PC-9 (cell line): ENCODE results near the gene NGB. TPM values are rescaled to one million over a fixed set of nuclear protein-coding genes. Genes with fewer than 3 reads are reported as not detected.

Source experiments
- BruUV-seq: library from RNA; stranded (reverse); fragments of 400-500 nt; replicated peaks from 2 replicates; lab custom pipeline; 2021; lab: Mats Ljungman, UMichigan
- CTCF ChIA-PET: fragments of 300-600 bp; sonication (Branson Sonifier 250); formaldehyde crosslinking; loops from one replicate; lab custom pipeline; 2022; ENCODE audit warnings: antibody characterized with exemption; lab: Charles Lee
- POLR2A ChIA-PET: fragments of 300-600 bp; sonication (Branson Sonifier 250); formaldehyde crosslinking; loops from one replicate; lab custom pipeline; 2022; ENCODE audit warnings: antibody characterized with exemption; ENCODE audit not compliant: unreplicated experiment; lab: Charles Lee
- DNase-seq, 2 experiments: peaks; one replicate each; pipeline versions ENCODE4 v3.0.0 to v3.0.0-alpha.2; 2015 to 2022; ENCODE audit warnings: mixed read lengths in 1 of 2
- H2AFZ ChIP-seq: fragments of 200-600 bp; sonication (generic); 2 replicates; pipeline ENCODE4 v1.8.1; 2017; ENCODE audit warnings: antibody characterized with exemption
- H3F3A ChIP-seq: fragments of 200-600 bp; sonication (generic); 2 replicates; pipeline ENCODE4 v1.8.1; 2017; ENCODE audit warnings: antibody characterized with exemption, mild to moderate bottlenecking, low read depth; ENCODE audit not compliant: insufficient read depth
- H3K27ac ChIP-seq: fragments of 200-600 bp; sonication (generic); 2 replicates; pipeline ENCODE4 v1.6.1; 2016; ENCODE audit warnings: mixed run types
- H3K27me3 ChIP-seq: fragments of 200-600 bp; sonication (generic); 2 replicates; pipeline ENCODE4 v1.6.1; 2016; ENCODE audit warnings: low read depth, mixed run types; ENCODE audit not compliant: insufficient read depth
- H3K36me3 ChIP-seq: fragments of 200-600 bp; sonication (generic); 2 replicates; pipeline ENCODE4 v1.6.1; 2016; ENCODE audit warnings: low read depth, mixed run types
- H3K4me1 ChIP-seq: fragments of 200-600 bp; sonication (generic); replicated peaks from 2 replicates; pipeline ENCODE4 v1.6.1; 2016; ENCODE audit warnings: mixed run types; ENCODE audit not compliant: insufficient read depth
- H3K4me2 ChIP-seq: fragments of 200-600 bp; sonication (generic); 2 replicates; pipeline ENCODE4 v1.6.1; 2017; ENCODE audit warnings: mixed run types
- H3K4me3 ChIP-seq: fragments of 200-600 bp; sonication (generic); 2 replicates; pipeline ENCODE4 v1.6.1; 2016; ENCODE audit warnings: mixed run types
- H3K79me2 ChIP-seq: fragments of 200-600 bp; sonication (generic); 2 replicates; pipeline ENCODE4 v1.6.1; 2017; ENCODE audit warnings: low read depth, mixed run types
- H3K9me2 ChIP-seq: fragments of 200-600 bp; sonication (generic); 2 replicates; pipeline ENCODE4 v1.8.1; 2017; ENCODE audit warnings: mild to moderate bottlenecking; ENCODE audit not compliant: insufficient read depth
- H3K9me3 ChIP-seq: fragments of 200-600 bp; sonication (generic); 2 replicates; pipeline ENCODE4 v1.8.1; 2016; ENCODE audit warnings: low read depth; ENCODE audit not compliant: insufficient read depth
- H4K20me1 ChIP-seq: fragments of 200-600 bp; sonication (generic); 2 replicates; pipeline ENCODE4 v1.8.1; 2017; ENCODE audit not compliant: insufficient read depth
- EZH2 ChIP-seq: fragments of 200-600 bp; sonication (generic); IDR thresholded peaks from 2 replicates; pipeline ENCODE4 v1.8.0; 2017; ENCODE audit warnings: antibody characterized with exemption, low read depth
- intact Hi-C: fragments of 100-400 bp; cut with micrococcal nuclease; formaldehyde crosslinking; loops from one replicate; pipeline ENCODE4 v1.10.0; 2022; ENCODE audit not compliant: unreplicated experiment
- total RNA-seq: library from RNA; stranded (reverse); gene quantifications from 2 replicates; pipeline ENCODE4 v1.2.3, GENCODE V29; 2021
- TF ChIP-seq, protein P1 (sequence below): fragments of 200-600 bp; sonication (generic); conservative IDR thresholded peaks from 2 replicates; pipeline ENCODE4 v1.6.1; 2017; ENCODE audit warnings: mixed run types, antibody characterized with exemption, mild to moderate bottlenecking, moderate library complexity

NGB gene
- total RNA-seq, 1 experiment from 2014 or later = not detected

GRCh38 chr14:77303417-77304156 is 32.6 kb upstream of the NGB start:
- ChIA-PET POLR2A (interaction anchor here (0.6 to 1.0 kb wide), 7 partner anchors 12 to 217 kb away, joined by 3 to 13 read pairs (median 4); partner anchors contain the start of genes GSTZ1, POMT2, SAMD15 and TMED8), CTCF (interaction anchor here (0.6 to 5.8 kb wide), 6 partner anchors 12 to 312 kb away, joined by 3 to 51 read pairs (median 4); partner anchors contain the start of genes GSTZ1 and POMT2)
- peaks cover 22% of the 10 kb centered on the region for H3K36me3 ChIP-seq
- peak; percentile 75 to 99 for DNase-seq
- H3K9me2 ChIP-seq = no peaks in the 10 kb centered on the region
- peaks cover 32% of the 10 kb centered on the region for H3K4me1 ChIP-seq
- H2AFZ ChIP-seq = no peak overlapping the region
- no peaks in the 10 kb centered on the region for H3K79me2 ChIP-seq
- H3K4me2 ChIP-seq = peak overlapping the region; percentile 60
- no TSS peak for BruUV-seq
- H3K27ac ChIP-seq = peak overlapping the region; percentile 61
- H3K4me3 ChIP-seq = peak overlapping the region; percentile 3; the same call in 1 of the 2 replicates
- intact Hi-C loops = loop anchor here (1.0 to 5.0 kb wide), 5 partner anchors 17 to 431 kb away; partner anchors contain the start of genes AHSA1, ALKBH1, CIPC and GSTZ1
- TF ChIP-seq EZH2 = no peak
- TF ChIP-seq, protein P1, sequence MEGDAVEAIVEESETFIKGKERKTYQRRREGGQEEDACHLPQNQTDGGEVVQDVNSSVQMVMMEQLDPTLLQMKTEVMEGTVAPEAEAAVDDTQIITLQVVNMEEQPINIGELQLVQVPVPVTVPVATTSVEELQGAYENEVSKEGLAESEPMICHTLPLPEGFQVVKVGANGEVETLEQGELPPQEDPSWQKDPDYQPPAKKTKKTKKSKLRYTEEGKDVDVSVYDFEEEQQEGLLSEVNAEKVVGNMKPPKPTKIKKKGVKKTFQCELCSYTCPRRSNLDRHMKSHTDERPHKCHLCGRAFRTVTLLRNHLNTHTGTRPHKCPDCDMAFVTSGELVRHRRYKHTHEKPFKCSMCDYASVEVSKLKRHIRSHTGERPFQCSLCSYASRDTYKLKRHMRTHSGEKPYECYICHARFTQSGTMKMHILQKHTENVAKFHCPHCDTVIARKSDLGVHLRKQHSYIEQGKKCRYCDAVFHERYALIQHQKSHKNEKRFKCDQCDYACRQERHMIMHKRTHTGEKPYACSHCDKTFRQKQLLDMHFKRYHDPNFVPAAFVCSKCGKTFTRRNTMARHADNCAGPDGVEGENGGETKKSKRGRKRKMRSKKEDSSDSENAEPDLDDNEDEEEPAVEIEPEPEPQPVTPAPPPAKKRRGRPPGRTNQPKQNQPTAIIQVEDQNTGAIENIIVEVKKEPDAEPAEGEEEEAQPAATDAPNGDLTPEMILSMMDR = 0 out of 2 replicates have a peak, but pooled peaks have one; percentile 8
- no peaks in the 10 kb centered on the region; the same call in 1 of the 2 replicates for H4K20me1 ChIP-seq
- H3K27me3 ChIP-seq = no peaks in the 10 kb centered on the region
- no peaks in the 10 kb centered on the region for H3K9me3 ChIP-seq
- peaks cover 30% of the 10 kb centered on the region for H3F3A ChIP-seq

DNA sequence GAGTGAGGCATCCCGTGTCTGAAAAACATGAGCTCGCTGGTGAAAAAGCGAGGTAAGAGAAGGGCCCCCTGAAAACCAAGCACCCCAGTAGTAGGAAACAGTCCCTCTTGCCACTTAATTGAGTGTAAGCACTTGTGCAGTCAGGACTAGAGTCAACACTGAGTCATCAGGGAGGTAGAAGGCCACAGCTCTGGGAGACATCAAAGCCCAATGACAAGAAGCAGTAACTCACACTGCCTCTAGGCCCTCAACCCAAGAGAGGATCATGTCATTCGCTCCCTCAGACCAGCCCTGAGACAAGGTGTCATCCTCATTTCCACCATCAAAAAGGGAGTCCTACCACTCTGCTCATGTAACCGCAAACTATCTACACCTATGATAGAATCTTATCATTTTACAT is 31.9 kb upstream of the NGB start:
- peaks cover 28% of the 10 kb centered on the region for H3K36me3 ChIP-seq
- TF ChIP-seq EZH2 = no peak
- TF ChIP-seq, protein P1 = no peak
- intact Hi-C loops = loop anchor here (1.0 to 5.0 kb wide), 5 partner anchors 18 to 431 kb away; partner anchors contain the start of genes AHSA1, ALKBH1, CIPC and GSTZ1
- peaks cover 30% of the 10 kb centered on the region for H3F3A ChIP-seq
- peak overlapping the region; percentile 60 for H3K4me2 ChIP-seq
- no peaks in the 10 kb centered on the region; the same call in 1 of the 2 replicates for H4K20me1 ChIP-seq
- TSS peak; percentile 9 for BruUV-seq
- H3K4me3 ChIP-seq = peak overlapping the region; percentile 3; the same call in 1 of the 2 replicates
- CTCF ChIA-PET = interaction anchor here (1.1 to 5.8 kb wide), 3 partner anchors 13 to 90 kb away, joined by 4 to 51 read pairs (median 8); partner anchors contain the start of genes GSTZ1 and POMT2
- POLR2A ChIA-PET = no interaction called here
- no peaks in the 10 kb centered on the region for H3K9me2 ChIP-seq
- H3K27me3 ChIP-seq = no peaks in the 10 kb centered on the region
- peak; percentile 36 to 89 for DNase-seq
- peaks cover 32% of the 10 kb centered on the region for H3K4me1 ChIP-seq
- peak overlapping the region; percentile 61 for H3K27ac ChIP-seq
- H3K79me2 ChIP-seq = no peaks in the 10 kb centered on the region
- H2AFZ ChIP-seq = no peak overlapping the region
- H3K9me3 ChIP-seq = no peaks in the 10 kb centered on the region

- H2AFZ ChIP-seq = no peak overlapping the region
Measured at GRCh38 chr14:77301103-77301502, 30.1 kb upstream of the NGB start.

More at GRCh38 chr14:77301103-77301502, 30.1 kb upstream of the NGB start:
- intact Hi-C loops = loop anchor here (2.0 to 5.0 kb wide), 4 partner anchors 204 to 429 kb away; partner anchors contain the start of genes ALKBH1, CIPC and SLIRP
- DNase-seq = peak in 1 of 2 experiments; percentile 49
- peaks cover 28% of the 10 kb centered on the region for H3K36me3 ChIP-seq
- POLR2A ChIA-PET = no interaction called here
- peaks cover 30% of the 10 kb centered on the region for H3F3A ChIP-seq
- H3K27me3 ChIP-seq = no peaks in the 10 kb centered on the region
- BruUV-seq = no TSS peak
- no peaks in the 10 kb centered on the region for H4K20me1 ChIP-seq
- H3K4me1 ChIP-seq = peaks cover 32% of the 10 kb centered on the region
- no peaks in the 10 kb centered on the region for H3K9me3 ChIP-seq
- no peaks in the 10 kb centered on the region for H3K79me2 ChIP-seq
- H3K4me3 ChIP-seq = no peak overlapping the region
- CTCF ChIA-PET = interaction anchor here (5.8 kb wide), 1 partner anchor 15 kb away, joined by 51 read pairs; no protein-coding TSS in a partner anchor
- TF ChIP-seq, protein P1 = peak; percentile 86
- TF ChIP-seq EZH2 = no peak
- H3K9me2 ChIP-seq = no peaks in the 10 kb centered on the region
- no peak overlapping the region for H3K4me2 ChIP-seq
- H3K27ac ChIP-seq = no peak overlapping the region
